ENCODE results near the gene LGR6.

LGR6 gene

DNA sequence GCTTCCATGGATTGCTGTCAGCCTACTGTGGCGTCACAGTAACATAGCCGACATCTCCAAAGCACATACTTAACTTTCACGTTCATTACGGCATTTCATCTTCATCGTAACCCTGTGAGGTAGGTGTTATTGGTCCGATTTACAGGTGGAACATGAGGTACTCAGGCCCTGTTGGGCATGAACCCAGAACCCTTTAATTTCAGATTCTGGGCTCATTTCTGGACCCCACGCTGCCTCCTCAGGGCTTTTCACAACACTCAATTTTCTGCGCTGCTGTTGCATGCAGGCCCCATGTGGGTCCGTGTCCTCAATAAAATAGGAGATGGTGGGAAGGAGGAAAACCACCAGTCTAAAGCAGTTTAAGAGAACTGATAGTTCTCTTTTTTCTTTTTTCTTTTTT is 108.6 kb downstream of the LGR6 start:
- Histone ChIP-seq H3K27ac (ENCODE audit: low read depth, low read length) (no peak overlapping the region), H3K4me1 (ENCODE audit: control insufficient read depth, insufficient read depth, low read length) (no peaks in the 10 kb centered on the region), H3K27me3 (ENCODE audit: control insufficient read depth, insufficient read depth, low read length) (no peaks in the 10 kb centered on the region), H3K36me3 (ENCODE audit: control insufficient read depth, insufficient read depth, low read length) (no peaks in the 10 kb centered on the region), H3K4me3 (ENCODE audit: low read length) (no peak overlapping the region), H3K9ac (ENCODE audit: low read length) (no peak overlapping the region)

DNA sequence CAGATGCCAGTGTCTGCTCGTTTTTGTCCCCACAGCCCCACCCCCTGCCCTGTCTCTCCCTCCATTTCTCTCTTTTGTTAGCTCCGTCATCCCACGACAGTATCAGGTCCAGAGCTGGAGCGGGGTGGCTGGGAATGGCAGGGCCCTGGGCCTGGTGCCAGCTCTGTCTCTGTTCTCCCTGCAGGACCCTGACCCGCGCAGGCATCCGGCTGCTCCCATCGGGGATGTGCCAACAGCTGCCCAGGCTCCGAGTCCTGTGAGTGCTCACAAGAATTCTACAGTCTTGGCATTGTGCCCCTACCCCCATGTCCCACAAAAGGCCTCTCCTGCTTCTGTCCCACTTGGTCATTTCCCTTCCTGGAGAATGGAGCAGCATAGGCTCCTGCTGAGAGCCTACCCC is 110.8 kb downstream of the LGR6 start:
- Histone ChIP-seq H3K4me3 (ENCODE audit: low read length) (no peak overlapping the region), H3K36me3 (ENCODE audit: control insufficient read depth, insufficient read depth, low read length) (no peaks in the 10 kb centered on the region), H3K9ac (ENCODE audit: low read length) (no peak overlapping the region), H3K27ac (ENCODE audit: low read depth, low read length) (no peak overlapping the region), H3K27me3 (ENCODE audit: control insufficient read depth, insufficient read depth, low read length) (no peaks in the 10 kb centered on the region), H3K4me1 (ENCODE audit: control insufficient read depth, insufficient read depth, low read length) (no peaks in the 10 kb centered on the region)

DNA sequence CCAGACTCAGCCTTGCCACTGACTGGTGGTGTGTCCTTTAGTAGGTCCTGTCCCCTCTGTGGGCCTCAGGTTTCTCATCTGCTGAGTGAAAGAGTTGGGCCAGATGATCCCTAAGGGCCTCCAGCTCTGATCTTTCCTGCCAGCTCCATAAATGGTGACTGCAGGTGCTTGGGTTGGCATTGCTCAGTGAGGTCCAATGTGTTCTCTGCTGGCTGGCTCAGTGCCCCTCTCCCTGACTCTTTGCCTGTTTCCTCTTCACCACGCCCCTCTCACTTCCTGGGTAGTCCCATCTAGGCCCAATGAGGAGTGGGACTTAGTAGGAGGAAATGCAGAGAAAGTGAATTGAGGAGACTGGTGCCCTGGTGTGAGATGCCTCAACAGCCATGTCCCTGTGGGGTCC is 111.6 kb downstream of the LGR6 start:
- Histone ChIP-seq H3K9ac (ENCODE audit: low read length) (no peak overlapping the region), H3K4me3 (ENCODE audit: low read length) (no peak overlapping the region), H3K36me3 (ENCODE audit: control insufficient read depth, insufficient read depth, low read length) (no peaks in the 10 kb centered on the region), H3K4me1 (ENCODE audit: control insufficient read depth, insufficient read depth, low read length) (no peaks in the 10 kb centered on the region), H3K27ac (ENCODE audit: low read depth, low read length) (no peak overlapping the region), H3K27me3 (ENCODE audit: control insufficient read depth, insufficient read depth, low read length) (no peaks in the 10 kb centered on the region)

DNA sequence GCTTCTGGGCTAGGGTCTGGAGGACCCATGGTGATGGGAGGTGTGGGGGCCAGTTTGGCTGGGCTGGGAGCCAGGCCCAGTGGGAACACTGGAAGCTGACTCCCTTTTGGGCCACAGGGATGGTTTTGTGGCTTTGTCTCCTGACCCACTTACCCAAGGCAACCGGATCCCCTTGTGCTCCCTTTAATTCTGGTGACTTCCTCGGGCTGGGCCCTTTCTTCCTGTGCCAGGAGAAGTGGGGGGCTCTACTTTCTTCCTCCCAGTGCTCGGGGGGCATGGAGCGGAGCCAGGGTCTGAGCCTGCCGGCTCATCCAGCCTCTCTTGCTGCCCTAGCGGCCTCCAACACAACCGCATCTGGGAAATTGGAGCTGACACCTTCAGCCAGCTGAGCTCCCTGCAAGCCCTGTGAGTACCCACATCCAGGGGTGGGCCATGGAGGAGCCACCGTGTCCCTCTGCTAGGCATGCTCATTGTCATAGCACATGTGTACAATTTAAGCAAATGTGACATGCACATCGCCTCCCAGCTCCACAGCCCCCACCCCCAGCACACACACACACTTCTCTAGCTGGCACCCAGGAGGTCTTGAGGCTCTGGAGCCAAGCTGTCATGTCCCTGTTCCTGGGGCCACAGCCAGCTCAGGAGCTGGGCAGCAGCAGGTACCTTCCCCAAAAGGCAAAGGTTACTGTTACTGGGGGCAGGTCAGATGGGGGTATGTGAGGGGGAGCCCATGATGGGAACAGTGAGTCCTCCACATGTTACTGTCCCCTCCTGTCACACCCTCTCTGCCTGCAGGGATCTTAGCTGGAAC is 113.1 kb downstream of the LGR6 start:
- Histone ChIP-seq H3K27me3 (ENCODE audit: control insufficient read depth, insufficient read depth, low read length) (no peaks in the 10 kb centered on the region), H3K4me3 (ENCODE audit: low read length) (no peak overlapping the region), H3K4me1 (ENCODE audit: control insufficient read depth, insufficient read depth, low read length) (no peaks in the 10 kb centered on the region), H3K27ac (ENCODE audit: low read depth, low read length) (no peak overlapping the region), H3K36me3 (ENCODE audit: control insufficient read depth, insufficient read depth, low read length) (no peaks in the 10 kb centered on the region), H3K9ac (ENCODE audit: low read length) (no peak overlapping the region)

DNA sequence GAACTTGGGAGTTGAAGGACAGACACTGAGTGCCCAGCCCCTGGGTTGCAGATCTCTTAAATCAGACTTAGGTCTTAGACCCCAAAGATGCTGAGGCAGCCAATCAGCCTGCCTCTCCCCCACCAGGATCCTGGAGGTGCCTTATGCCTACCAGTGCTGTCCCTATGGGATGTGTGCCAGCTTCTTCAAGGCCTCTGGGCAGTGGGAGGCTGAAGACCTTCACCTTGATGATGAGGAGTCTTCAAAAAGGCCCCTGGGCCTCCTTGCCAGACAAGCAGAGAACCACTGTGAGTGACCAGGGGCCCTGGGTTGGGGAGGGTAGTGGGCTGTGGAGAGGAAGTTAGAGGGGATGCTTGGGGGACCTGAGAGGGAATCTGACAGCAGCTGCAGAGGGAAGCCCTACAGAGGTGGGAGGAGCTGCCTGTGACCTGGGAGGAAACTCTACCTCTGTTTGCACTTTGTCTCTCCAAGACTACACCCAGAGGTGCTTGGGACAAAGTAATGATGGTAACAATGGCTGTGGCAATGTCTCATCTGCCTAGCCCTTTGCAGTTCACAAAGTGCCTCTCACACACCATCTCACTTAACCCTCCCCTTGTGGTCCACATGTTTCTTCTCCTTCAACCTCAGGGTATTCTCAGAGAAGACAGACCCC is 116.6 kb downstream of the LGR6 start:
- no peak overlapping the region for H3K9ac ChIP-seq (ENCODE audit: low read length)
- no peaks in the 10 kb centered on the region for H3K4me1 ChIP-seq (ENCODE audit: control insufficient read depth, insufficient read depth, low read length)
- H3K36me3 ChIP-seq (ENCODE audit: control insufficient read depth, insufficient read depth, low read length), result no peaks in the 10 kb centered on the region

DNA sequence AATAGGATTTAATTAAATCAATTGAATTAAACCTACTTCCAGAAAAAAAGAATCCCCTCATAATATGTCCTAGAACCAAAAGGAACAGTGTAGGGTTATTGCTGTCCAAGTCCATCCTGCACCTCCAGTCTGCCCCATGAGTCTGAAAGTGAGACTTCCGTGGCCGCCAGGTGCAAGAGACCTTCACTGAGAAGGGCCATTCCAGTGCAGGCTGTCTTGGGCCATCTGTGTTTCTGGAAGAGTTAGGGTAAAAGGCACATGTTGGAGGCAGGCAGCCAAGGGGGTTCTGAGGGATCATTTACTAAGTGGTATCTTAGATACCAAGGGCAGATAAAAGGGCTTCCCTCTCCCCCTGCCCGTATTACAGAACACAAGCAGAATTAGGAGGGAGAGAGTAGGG is 117.1 kb downstream of the LGR6 start:
- Histone ChIP-seq H3K27me3 (ENCODE audit: control insufficient read depth, insufficient read depth, low read length) (no peaks in the 10 kb centered on the region), H3K27ac (ENCODE audit: low read depth, low read length) (no peak overlapping the region), H3K36me3 (ENCODE audit: control insufficient read depth, insufficient read depth, low read length) (no peaks in the 10 kb centered on the region), H3K4me3 (ENCODE audit: low read length) (no peak overlapping the region), H3K9ac (ENCODE audit: low read length) (no peak overlapping the region), H3K4me1 (ENCODE audit: control insufficient read depth, insufficient read depth, low read length) (no peaks in the 10 kb centered on the region)

More for the DNA sequence above, 116.6 kb downstream of the LGR6 start:
- Histone ChIP-seq H3K27me3 (ENCODE audit: control insufficient read depth, insufficient read depth, low read length) (no peaks in the 10 kb centered on the region), H3K4me3 (ENCODE audit: low read length) (no peak overlapping the region), H3K27ac (ENCODE audit: low read depth, low read length) (no peak overlapping the region)

DNA sequence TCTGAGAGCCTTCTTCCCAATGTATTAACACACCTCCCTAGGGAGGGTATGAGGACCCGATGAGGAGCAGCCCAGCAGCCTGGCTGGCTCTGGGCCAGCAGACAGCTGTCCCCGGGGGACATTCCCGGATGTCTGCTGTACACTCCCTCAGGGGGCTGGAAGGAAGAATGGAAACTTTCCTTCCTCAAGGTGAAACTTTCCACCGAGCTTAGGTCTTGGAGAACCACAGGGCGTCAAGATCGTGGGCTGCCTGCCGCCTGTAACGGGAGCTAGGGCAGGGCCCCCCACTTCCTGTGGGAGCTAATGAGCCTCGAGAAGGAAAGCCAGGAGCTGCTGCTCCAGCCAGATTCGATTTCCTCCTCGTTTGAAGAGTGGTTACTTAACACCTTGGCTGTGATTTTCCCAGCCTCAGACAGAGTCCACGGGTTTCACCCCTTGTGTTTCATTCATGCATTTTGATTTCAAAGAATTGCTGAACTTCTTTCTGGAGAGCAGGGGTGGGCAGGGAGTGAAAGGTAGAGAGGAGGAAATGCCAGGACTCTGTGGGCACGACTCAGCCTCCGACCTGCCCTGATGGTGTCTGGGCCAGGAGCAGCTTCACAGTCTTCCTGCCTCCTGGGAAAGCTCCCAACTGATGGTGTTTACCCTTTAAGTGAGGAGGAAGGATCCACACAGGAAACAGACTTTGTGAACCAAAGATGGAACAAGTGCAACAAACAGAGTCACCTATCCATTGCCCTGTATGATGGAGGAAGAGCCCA is 118.5 kb downstream of the LGR6 start:
- no peaks in the 10 kb centered on the region for H3K27me3 ChIP-seq (ENCODE audit: control insufficient read depth, insufficient read depth, low read length)
- H3K9ac ChIP-seq (ENCODE audit: low read length), result no peak overlapping the region
- H3K36me3 ChIP-seq (ENCODE audit: control insufficient read depth, insufficient read depth, low read length), result no peaks in the 10 kb centered on the region
- H3K4me3 ChIP-seq (ENCODE audit: low read length), result no peak overlapping the region
- no peak overlapping the region for H3K27ac ChIP-seq (ENCODE audit: low read depth, low read length)
- no peaks in the 10 kb centered on the region for H3K4me1 ChIP-seq (ENCODE audit: control insufficient read depth, insufficient read depth, low read length)

DNA sequence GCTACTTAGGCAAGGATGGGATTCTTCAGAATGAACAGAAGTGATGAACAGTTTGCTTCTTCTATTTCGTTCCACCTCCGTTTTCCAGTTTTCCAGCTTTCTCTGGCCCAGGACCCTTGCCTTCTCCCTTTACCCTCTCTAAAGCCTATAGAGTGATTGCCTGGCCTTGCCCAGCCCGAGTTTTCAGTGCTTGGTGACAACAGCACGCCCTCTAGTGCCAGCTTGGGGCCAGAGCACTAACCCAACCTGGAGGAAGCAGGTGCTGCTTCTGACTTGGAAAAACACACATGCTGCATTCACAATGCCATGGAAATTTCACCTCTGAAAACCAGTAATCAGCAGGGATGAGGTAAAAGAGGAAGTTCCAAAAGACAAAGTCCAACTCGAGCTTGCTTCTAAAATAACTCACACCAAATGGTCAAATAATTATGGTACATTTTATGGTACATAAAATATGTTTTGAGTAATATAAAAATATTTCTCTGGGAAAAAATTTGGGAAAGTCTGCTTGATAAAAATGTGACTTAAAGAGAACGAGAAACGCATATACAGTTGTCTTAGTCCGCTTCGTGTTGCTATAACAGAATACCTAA is 122.1 kb downstream of the LGR6 start:
- no peak overlapping the region for H3K4me3 ChIP-seq (ENCODE audit: low read length)

DNA sequence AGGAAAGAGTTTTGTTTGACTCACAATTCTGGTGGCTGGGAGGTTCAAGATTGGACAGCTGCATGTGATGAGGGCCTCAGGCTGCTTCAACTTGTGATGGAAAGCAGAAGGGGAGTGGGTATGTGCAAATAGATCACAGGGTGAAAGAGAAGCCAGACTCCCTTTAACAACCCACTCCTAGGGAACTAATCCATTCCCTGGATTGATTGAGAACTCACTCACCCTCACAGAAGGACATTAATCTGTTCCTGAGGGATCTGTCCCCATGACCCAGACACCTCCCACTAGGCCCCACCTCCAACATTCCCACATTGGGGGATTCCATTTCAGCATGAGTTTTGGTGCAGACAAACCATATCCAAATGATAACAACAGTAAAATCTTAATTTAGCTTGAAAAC is 122.6 kb downstream of the LGR6 start:
- Histone ChIP-seq H3K27me3 (ENCODE audit: control insufficient read depth, insufficient read depth, low read length) (no peaks in the 10 kb centered on the region), H3K27ac (ENCODE audit: low read depth, low read length) (no peak overlapping the region), H3K4me3 (ENCODE audit: low read length) (no peak overlapping the region), H3K4me1 (ENCODE audit: control insufficient read depth, insufficient read depth, low read length) (no peaks in the 10 kb centered on the region), H3K9ac (ENCODE audit: low read length) (no peak overlapping the region), H3K36me3 (ENCODE audit: control insufficient read depth, insufficient read depth, low read length) (no peaks in the 10 kb centered on the region)

More for the DNA sequence above, 122.1 kb downstream of the LGR6 start:
- H3K4me1 ChIP-seq (ENCODE audit: control insufficient read depth, insufficient read depth, low read length), result no peaks in the 10 kb centered on the region
- H3K27me3 ChIP-seq (ENCODE audit: control insufficient read depth, insufficient read depth, low read length), result no peaks in the 10 kb centered on the region
- no peak overlapping the region for H3K27ac ChIP-seq (ENCODE audit: low read depth, low read length)
- no peaks in the 10 kb centered on the region for H3K36me3 ChIP-seq (ENCODE audit: control insufficient read depth, insufficient read depth, low read length)
- no peak overlapping the region for H3K9ac ChIP-seq (ENCODE audit: low read length)

DNA sequence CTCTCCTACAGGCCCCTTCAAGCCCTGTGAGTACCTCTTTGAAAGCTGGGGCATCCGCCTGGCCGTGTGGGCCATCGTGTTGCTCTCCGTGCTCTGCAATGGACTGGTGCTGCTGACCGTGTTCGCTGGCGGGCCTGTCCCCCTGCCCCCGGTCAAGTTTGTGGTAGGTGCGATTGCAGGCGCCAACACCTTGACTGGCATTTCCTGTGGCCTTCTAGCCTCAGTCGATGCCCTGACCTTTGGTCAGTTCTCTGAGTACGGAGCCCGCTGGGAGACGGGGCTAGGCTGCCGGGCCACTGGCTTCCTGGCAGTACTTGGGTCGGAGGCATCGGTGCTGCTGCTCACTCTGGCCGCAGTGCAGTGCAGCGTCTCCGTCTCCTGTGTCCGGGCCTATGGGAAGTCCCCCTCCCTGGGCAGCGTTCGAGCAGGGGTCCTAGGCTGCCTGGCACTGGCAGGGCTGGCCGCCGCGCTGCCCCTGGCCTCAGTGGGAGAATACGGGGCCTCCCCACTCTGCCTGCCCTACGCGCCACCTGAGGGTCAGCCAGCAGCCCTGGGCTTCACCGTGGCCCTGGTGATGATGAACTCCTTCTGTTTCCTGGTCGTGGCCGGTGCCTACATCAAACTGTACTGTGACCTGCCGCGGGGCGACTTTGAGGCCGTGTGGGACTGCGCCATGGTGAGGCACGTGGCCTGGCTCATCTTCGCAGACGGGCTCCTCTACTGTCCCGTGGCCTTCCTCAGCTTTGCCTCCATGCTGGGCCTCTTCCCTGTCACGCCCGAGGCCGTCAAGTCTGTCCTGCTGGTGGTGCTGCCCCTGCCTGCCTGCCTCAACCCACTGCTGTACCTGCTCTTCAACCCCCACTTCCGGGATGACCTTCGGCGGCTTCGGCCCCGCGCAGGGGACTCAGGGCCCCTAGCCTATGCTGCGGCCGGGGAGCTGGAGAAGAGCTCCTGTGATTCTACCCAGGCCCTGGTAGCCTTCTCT is 124.6 kb downstream of the LGR6 start:
- Histone ChIP-seq H3K4me3 (ENCODE audit: low read length) (no peak overlapping the region), H3K27me3 (ENCODE audit: control insufficient read depth, insufficient read depth, low read length) (no peaks in the 10 kb centered on the region), H3K9ac (ENCODE audit: low read length) (no peak overlapping the region)

DNA sequence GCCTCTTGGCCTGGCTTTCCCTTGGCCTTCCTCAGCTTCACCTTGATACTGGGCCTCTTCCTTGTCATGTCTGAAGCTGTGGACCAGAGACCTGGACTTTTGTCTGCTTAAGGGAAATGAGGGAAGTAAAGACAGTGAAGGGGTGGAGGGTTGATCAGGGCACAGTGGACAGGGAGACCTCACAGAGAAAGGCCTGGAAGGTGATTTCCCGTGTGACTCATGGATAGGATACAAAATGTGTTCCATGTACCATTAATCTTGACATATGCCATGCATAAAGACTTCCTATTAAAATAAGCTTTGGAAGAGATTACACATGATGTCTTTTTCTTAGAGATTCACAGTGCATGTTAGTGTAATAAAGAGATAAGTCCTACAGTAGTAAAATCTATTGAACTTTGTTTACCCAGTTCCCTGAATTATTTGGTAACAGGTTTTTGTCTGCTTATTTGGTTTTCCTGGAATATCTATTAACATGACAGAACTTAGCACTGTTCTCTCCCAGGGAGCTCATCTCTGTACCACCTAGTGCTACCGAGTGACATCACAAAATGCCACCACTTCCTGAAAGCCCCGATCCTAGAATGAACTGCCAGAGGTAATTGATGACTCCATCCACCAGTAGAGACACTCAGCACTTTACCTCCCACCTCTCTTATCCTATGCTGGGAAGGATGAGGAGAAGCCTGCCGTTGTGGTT is 125.9 kb downstream of the LGR6 start:
- Histone ChIP-seq H3K27ac (ENCODE audit: low read depth, low read length) (no peak overlapping the region), H3K9ac (ENCODE audit: low read length) (no peak overlapping the region), H3K36me3 (ENCODE audit: control insufficient read depth, insufficient read depth, low read length) (no peaks in the 10 kb centered on the region), H3K4me3 (ENCODE audit: low read length) (no peak overlapping the region), H3K27me3 (ENCODE audit: control insufficient read depth, insufficient read depth, low read length) (no peaks in the 10 kb centered on the region), H3K4me1 (ENCODE audit: control insufficient read depth, insufficient read depth, low read length) (no peaks in the 10 kb centered on the region)

More for the DNA sequence above, 124.6 kb downstream of the LGR6 start:
- Histone ChIP-seq H3K27ac (ENCODE audit: low read depth, low read length) (no peak overlapping the region), H3K4me1 (ENCODE audit: control insufficient read depth, insufficient read depth, low read length) (no peaks in the 10 kb centered on the region), H3K36me3 (ENCODE audit: control insufficient read depth, insufficient read depth, low read length) (no peaks in the 10 kb centered on the region)
